Stimulated activated naive B cell treated with anti-CD40 and anti-IgM and Interleukin-4, amounts not matched to agents 10 μg/mL and 1 μg/mL and 100 μg/mL, for 72 hours (primary cell): ENCODE measurements around the gene ALPK1.

Source experiments
- ATAC-seq, 2 donors: fragments of 150-1000 bp; cut with Tn5 transposase; replicated peaks; 2 replicates each; pipeline ENCODE4 v1.10.0; 2021; ENCODE audit warnings: moderate library complexity in 1 of 2
- DNase-seq: peaks from one replicate; pipeline ENCODE4 v3.0.0; 2021
- H3K27ac Mint-ChIP-seq: one replicate; pipeline ENCODE4 v1.8.0; 2022; ENCODE audit warnings: mild to moderate bottlenecking, mixed read lengths
- H3K27me3 Mint-ChIP-seq, 2 donors: one replicate each; pipeline ENCODE4 v1.8.0; 2022; ENCODE audit warnings: mixed read lengths in 2 of 2
- H3K36me3 Mint-ChIP-seq, 2 donors: one replicate each; pipeline ENCODE4 v1.8.0; 2022; ENCODE audit warnings: mixed read lengths in 2 of 2, mild to moderate bottlenecking in 1 of 2
- H3K4me1 Mint-ChIP-seq, 2 donors: one replicate each; pipeline ENCODE4 v1.8.0; 2022; ENCODE audit warnings: mixed read lengths in 2 of 2, mild to moderate bottlenecking in 1 of 2
- H3K4me3 Mint-ChIP-seq, 2 donors: one replicate each; pipeline ENCODE4 v1.8.0; 2022; ENCODE audit warnings: mild to moderate bottlenecking in 2 of 2, mixed read lengths in 2 of 2, moderate library complexity in 1 of 2
- H3K9me3 Mint-ChIP-seq, 2 donors: one replicate each; pipeline ENCODE4 v1.8.0; 2022; ENCODE audit warnings: mixed read lengths in 2 of 2, mild to moderate bottlenecking in 1 of 2

The ALPK1 gene

GRCh38 chr4:112296949-112297880 lies at the start of gene ALPK1:
Gene ALPK1, plus strand, starts transcription at chr4:112297369.
- DNase-seq, result no peak

GRCh38 chr4:112251019-112251643 lies 46.0 kb upstream of the ALPK1 start:
- ATAC-seq (no peak), DNase-seq (no peak)
- Mint-ChIP-seq H3K27ac (no peak overlapping the region), H3K27me3 (no peaks in the 10 kb centered on the region), H3K9me3 (no peaks in the 10 kb centered on the region), H3K4me1 (peaks cover 6 to 17% of the 10 kb centered on the region in 2 donors), H3K36me3 (peaks cover 3 to 8% of the 10 kb centered on the region in 2 donors), H3K4me3 (no peak overlapping the region)

More at GRCh38 chr4:112296949-112297880, at the start of gene ALPK1:
- H3K36me3 Mint-ChIP-seq, result no peaks in the 10 kb centered on the region
- peak within 1 kb of the TSS; percentile 78 to 81 for H3K4me3 Mint-ChIP-seq
- H3K27me3 Mint-ChIP-seq, result no peaks in the 10 kb centered on the region
- peak within 1 kb of the TSS; percentile 81 for H3K27ac Mint-ChIP-seq
- peak; percentile 94 to 98 for ATAC-seq
- H3K9me3 Mint-ChIP-seq, result no peaks in the 10 kb centered on the region
- peaks cover 5 to 10% of the 10 kb centered on the region in 2 donors for H3K4me1 Mint-ChIP-seq

GRCh38 chr4:112252234-112252633 lies 44.9 kb upstream of the ALPK1 start:
- Mint-ChIP-seq H3K27me3 (no peaks in the 10 kb centered on the region), H3K27ac (no peak overlapping the region), H3K4me3 (no peak overlapping the region), H3K9me3 (no peaks in the 10 kb centered on the region), H3K4me1 (peaks cover 6 to 13% of the 10 kb centered on the region in 2 donors), H3K36me3 (peaks cover 6 to 13% of the 10 kb centered on the region in 2 donors)
- DNase-seq (no peak), ATAC-seq (no peak)

- H3K9me3 Mint-ChIP-seq, result no peaks in the 10 kb centered on the region
- peaks cover 6% of the 10 kb centered on the region in 2 donors for H3K4me1 Mint-ChIP-seq
- ATAC-seq (peak; percentile 69 to 95), DNase-seq (no peak)
- no peaks in the 10 kb centered on the region for H3K27me3 Mint-ChIP-seq
- no peak overlapping the region for H3K4me3 Mint-ChIP-seq
- H3K36me3 Mint-ChIP-seq, result peaks cover 4 to 13% of the 10 kb centered on the region in 2 donors
- H3K27ac Mint-ChIP-seq, result no peak overlapping the region
Measured at GRCh38 chr4:112253382-112254000, 43.7 kb upstream of the ALPK1 start.

- H3K9me3 Mint-ChIP-seq, result no peaks in the 10 kb centered on the region
- peaks cover 4 to 6% of the 10 kb centered on the region in 2 donors for H3K4me1 Mint-ChIP-seq
- DNase-seq (no peak), ATAC-seq (no peak)
- no peaks in the 10 kb centered on the region for H3K27me3 Mint-ChIP-seq
- H3K4me3 Mint-ChIP-seq, result no peak overlapping the region
- no peak overlapping the region for H3K27ac Mint-ChIP-seq
- H3K36me3 Mint-ChIP-seq, result peaks cover 6 to 12% of the 10 kb centered on the region in 2 donors
Measured at GRCh38 chr4:112257098-112257497, 40.1 kb upstream of the ALPK1 start.

GRCh38 chr4:112266823-112267222 lies 30.3 kb upstream of the ALPK1 start:
- DNase-seq, result no peak
- no peak for ATAC-seq
- peaks cover 21 to 38% of the 10 kb centered on the region in 2 donors for H3K36me3 Mint-ChIP-seq
- no peak overlapping the region for H3K4me3 Mint-ChIP-seq
- H3K27ac Mint-ChIP-seq, result no peak overlapping the region
- H3K27me3 Mint-ChIP-seq, result no peaks in the 10 kb centered on the region
- peaks cover 12 to 20% of the 10 kb centered on the region in 2 donors for H3K4me1 Mint-ChIP-seq
- H3K9me3 Mint-ChIP-seq, result no peaks in the 10 kb centered on the region

- peaks cover 19 to 38% of the 10 kb centered on the region in 2 donors for H3K4me1 Mint-ChIP-seq
- peaks cover 20 to 45% of the 10 kb centered on the region in 2 donors for H3K36me3 Mint-ChIP-seq
- ATAC-seq (no peak), DNase-seq (no peak)
- H3K9me3 Mint-ChIP-seq, result no peaks in the 10 kb centered on the region
- H3K27me3 Mint-ChIP-seq, result no peaks in the 10 kb centered on the region
- H3K4me3 Mint-ChIP-seq, result no peak overlapping the region
- H3K27ac Mint-ChIP-seq, result no peak overlapping the region
Measured at GRCh38 chr4:112270051-112270450, 27.1 kb upstream of the ALPK1 start.

- H3K36me3 Mint-ChIP-seq, result peaks cover 19 to 49% of the 10 kb centered on the region in 2 donors
Measured at GRCh38 chr4:112270640-112271421, 26.3 kb upstream of the ALPK1 start.

GRCh38 chr4:112272292-112272691 lies 24.9 kb upstream of the ALPK1 start:
- Mint-ChIP-seq H3K4me3 (no peak overlapping the region), H3K27ac (no peak overlapping the region), H3K4me1 (peaks cover 21 to 36% of the 10 kb centered on the region in 2 donors), H3K9me3 (no peaks in the 10 kb centered on the region), H3K36me3 (peaks cover 18 to 50% of the 10 kb centered on the region in 2 donors), H3K27me3 (no peaks in the 10 kb centered on the region)
- no peak for DNase-seq
- ATAC-seq, result no peak

More at GRCh38 chr4:112270640-112271421, 26.3 kb upstream of the ALPK1 start:
- Mint-ChIP-seq H3K4me3 (no peak overlapping the region), H3K4me1 (peaks cover 19 to 38% of the 10 kb centered on the region in 2 donors), H3K27me3 (no peaks in the 10 kb centered on the region), H3K9me3 (no peaks in the 10 kb centered on the region), H3K27ac (peak overlapping the region; percentile 44)
- no peak for ATAC-seq
- DNase-seq, result no peak

- Mint-ChIP-seq H3K4me3 (no peak overlapping the region), H3K27me3 (no peaks in the 10 kb centered on the region), H3K36me3 (peaks cover 18 to 55% of the 10 kb centered on the region in 2 donors), H3K9me3 (no peaks in the 10 kb centered on the region), H3K27ac (no peak overlapping the region), H3K4me1 (peaks cover 31 to 56% of the 10 kb centered on the region in 2 donors)
- ATAC-seq (no peak), DNase-seq (no peak)
Measured at GRCh38 chr4:112274959-112275358, 22.2 kb upstream of the ALPK1 start.

- no peaks in the 10 kb centered on the region for H3K27me3 Mint-ChIP-seq
- DNase-seq, result no peak
- ATAC-seq, result no peak
- peaks cover 11 to 44% of the 10 kb centered on the region in 2 donors for H3K36me3 Mint-ChIP-seq
- H3K27ac Mint-ChIP-seq, result peak overlapping the region; percentile 21
- no peaks in the 10 kb centered on the region for H3K9me3 Mint-ChIP-seq
- H3K4me1 Mint-ChIP-seq, result peaks cover 28 to 58% of the 10 kb centered on the region in 2 donors
- H3K4me3 Mint-ChIP-seq, result no peak overlapping the region
Measured at GRCh38 chr4:112276113-112276512, 21.1 kb upstream of the ALPK1 start.

GRCh38 chr4:112277220-112277619 lies 19.9 kb upstream of the ALPK1 start:
- Mint-ChIP-seq H3K36me3 (peaks cover 18 to 48% of the 10 kb centered on the region in 2 donors), H3K27me3 (no peaks in the 10 kb centered on the region), H3K9me3 (peaks cover 0 to 2% of the 10 kb centered on the region in 2 donors), H3K4me3 (no peak overlapping the region), H3K27ac (peak overlapping the region; percentile 75), H3K4me1 (peaks cover 30 to 58% of the 10 kb centered on the region in 2 donors)
- no peak for ATAC-seq
- DNase-seq, result no peak

GRCh38 chr4:112277705-112278448 lies 19.3 kb upstream of the ALPK1 start:
- Mint-ChIP-seq H3K36me3 (peaks cover 24 to 50% of the 10 kb centered on the region in 2 donors), H3K27me3 (no peaks in the 10 kb centered on the region), H3K4me1 (peaks cover 35 to 63% of the 10 kb centered on the region in 2 donors), H3K27ac (no peak overlapping the region), H3K4me3 (no peak overlapping the region), H3K9me3 (peaks cover 0 to 5% of the 10 kb centered on the region in 2 donors)
- ATAC-seq, result no peak
- no peak for DNase-seq
